NCI-H2029 treated with DMSO at 0.1 percent for 48 hours (cell line): ENCODE measurements around the gene CWH43.
"Not testable (repeated sequence)": the region's sequence is repeated elsewhere in the genome, so short reads cannot be mapped to it uniquely, and the experiment has no call there.

Experiments
- DNase-seq: peaks from one replicate; lab custom pipeline; 2025; lab: John Stamatoyannopoulos, UW

CWH43 gene

GRCh38 chr4:48985976-48986653 is at the start of gene CWH43:
Gene CWH43, plus strand, starts transcription at chr4:48986275. Its CDS starts 155 bp downstream, at chr4:48986430.
- no peak for DNase-seq

DNA sequence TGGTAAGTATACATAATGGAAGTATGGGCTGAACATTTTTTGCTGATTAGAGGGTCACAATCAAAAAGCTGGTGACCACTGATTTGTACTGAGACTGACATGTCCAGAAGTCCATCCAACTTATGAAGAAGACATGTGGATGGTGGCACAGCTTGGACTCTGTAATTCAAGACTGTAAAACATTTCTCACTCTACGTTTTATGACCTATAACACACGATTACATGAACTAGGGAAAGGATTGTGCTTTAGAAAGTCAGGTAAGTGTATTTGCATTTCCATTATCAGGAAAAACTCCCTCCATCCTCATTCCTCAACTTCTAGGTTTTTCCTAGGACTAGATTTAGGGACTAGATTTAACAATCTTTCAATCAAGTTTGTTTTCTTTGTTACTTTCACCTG is 49.0 kb upstream of the CWH43 start:
- DNase-seq = no peak

DNA sequence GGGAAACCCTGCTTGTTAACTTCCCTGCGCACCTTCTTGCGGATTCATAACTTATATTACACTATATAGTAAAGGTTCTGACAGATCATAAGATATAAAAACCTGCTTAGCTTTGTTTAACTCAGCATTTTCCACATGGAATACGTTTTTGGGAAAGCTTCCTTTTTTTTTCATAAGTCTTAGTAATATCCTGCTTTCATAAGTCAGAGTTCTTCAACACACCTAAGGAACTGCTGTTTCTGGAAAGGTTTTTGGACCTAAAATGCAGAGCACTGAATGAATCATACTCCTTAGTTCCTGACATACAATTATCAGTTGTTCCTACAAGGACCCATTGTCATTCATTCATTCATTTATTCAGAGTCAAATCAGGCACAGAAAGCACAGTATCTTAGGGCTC is 47.2 kb upstream of the CWH43 start:
- no peak for DNase-seq

- DNase-seq = no peak
These were observed 46.3 kb upstream of the CWH43 start for GRCh38 chr4:48939785-48940184.

DNA sequence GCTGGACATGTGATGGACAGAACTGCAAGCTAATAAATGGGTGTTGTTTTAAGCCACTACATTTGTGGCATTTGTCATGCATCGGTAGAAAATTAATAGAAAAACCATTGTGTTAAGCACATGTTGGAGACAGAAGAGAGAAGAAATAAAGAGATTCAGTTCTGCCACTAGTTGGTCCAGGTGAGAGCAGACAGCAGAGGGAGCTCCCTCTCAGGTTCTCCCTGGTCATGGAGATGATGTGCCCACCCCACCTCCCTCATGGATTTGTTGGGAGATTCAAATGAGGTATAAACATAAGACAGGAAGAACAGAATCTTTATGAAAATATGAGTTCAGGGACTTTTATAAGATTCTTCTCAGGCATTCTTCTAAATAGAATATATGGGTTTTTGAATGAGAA is 42.7 kb upstream of the CWH43 start:
- DNase-seq = no peak

- DNase-seq = peak; percentile 23
These were observed 41.8 kb upstream of the CWH43 start for GRCh38 chr4:48944252-48944651.

DNA sequence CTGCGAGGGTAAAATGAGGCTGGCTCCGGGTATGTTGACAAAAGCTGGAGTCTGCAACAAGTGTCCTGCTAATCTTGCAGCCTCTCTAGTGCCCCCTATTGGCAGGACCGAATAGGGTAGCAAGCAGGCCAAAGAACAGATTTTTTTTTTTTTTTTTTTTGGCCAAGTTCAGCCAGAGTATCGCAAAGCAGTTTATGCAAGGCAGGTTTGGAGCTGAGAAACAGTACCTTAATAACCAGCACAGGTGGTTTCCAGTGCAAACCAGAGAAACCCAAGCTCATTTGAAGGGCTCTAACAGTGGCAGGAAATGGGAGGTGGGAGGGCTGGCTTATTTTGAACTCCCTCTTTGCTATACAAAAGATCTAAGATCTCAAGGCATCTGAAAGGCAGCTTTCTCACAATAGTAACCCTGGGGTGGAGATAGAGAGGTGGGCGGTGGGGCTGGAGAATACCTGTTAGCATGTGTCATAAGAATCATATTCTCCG is 41.3 kb upstream of the CWH43 start:
- DNase-seq = no peak

DNA sequence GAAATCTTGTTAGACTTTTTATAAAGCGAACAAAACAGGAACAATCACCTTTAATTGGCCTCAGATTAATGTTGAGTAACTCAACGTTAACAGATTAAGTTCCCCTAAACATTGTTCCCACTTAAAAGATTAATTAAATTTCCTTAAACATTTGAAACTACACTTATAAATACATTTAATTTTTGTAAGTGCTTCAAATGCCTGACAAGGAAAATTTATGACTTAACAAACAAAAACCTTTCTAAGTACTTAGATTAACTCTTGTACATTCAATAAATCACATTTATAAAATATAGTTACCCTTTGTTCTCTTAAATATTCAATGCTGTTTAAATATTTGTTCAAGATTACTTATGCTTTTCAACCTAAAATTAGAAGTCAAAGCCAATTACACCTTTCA is 40.1 kb upstream of the CWH43 start:
- DNase-seq = no peak

DNA sequence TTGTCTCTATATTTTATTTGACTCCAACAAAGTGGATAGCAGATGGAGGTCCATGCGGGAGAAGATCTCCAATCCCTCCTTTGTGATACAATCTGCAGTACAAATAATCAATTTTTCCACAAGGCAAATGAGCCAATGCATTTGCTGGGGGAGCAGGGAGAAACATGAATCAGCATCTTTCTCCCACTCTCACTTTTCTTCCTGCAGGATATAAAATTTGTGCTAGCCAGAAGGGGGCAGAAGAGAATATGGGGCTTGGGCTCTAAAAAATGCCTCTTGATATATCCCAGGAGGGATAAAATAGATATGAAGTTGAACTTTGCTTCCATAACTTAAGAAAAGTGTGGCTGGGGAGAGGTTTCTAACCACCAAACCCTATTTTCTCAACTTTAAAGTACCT is 38.3 kb upstream of the CWH43 start:
- no peak for DNase-seq

DNA sequence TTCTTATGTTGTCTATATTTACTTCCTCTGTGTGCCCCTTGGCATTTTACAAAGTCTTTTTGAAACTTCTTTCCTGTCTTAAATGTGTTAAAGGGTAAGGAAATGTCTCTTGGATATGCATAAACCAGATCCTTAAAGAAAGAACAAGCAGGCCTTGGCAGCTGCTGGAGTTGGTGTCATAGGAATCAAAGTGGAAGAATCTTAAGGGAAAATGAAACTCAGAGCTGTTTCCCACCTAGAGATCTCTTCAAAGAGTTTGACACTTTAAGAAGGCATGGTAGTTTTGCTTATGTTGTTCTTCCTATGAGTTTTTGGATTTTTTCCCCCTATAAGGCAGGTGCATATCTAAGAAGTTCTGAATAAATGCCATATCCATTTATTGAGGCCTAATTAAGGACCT is 37.0 kb upstream of the CWH43 start:
- DNase-seq = no peak

- no peak for DNase-seq
These were observed 36.4 kb upstream of the CWH43 start for GRCh38 chr4:48949518-48950219.

GRCh38 chr4:48954314-48954713 is 31.8 kb upstream of the CWH43 start:
- no peak for DNase-seq

- not testable (repeated sequence) for DNase-seq
These were observed 28.7 kb upstream of the CWH43 start for GRCh38 chr4:48957366-48957765.

DNA sequence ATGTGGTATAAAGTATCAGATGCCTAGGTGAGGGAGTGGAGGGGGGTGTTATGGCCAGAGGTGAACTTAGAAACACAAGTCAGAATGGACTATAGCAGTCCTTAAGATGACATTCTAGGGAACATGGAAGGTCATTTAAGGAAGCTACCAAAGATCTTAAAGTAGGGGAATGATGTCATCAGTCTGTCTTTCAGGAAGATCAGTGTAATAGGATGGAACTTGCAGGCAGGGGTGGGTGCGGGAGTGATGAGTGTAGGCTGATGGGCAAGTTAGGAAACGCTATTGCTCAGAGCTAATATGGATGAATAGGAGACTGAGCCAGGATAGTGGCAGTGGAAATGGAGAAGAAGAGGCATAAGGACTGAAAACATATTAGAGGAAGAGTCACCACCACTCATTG is 27.5 kb upstream of the CWH43 start:
- no peak for DNase-seq

DNA sequence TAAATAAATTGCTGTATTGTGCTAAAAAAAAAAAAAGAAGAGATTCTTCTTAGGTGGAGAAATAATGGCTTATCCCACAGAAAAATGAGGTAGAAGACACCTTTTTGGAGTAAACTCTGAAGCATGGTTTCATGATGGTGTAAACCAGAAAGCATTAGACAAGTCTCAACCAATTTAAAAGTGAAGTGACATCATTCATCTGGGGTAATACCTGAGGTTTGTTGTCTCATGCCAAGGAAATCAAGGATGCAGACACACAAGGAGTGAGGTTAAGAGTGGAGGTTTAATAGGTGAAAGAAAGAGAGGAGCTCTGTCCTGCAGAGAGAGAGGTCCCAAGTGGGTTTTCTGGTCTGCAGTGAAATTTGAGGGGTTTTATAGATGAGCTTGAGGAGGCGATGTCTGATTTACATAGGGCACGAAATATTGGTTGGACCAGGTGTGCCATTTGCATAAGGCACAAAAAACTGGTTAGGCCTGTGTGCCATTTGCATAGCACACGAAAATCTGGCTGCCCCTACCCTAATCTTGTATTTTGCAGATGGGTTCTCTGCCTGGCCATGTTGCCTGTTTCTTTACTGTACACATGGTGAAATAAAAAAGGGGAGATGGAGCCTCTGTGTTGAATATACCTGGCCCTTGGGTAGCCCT is 25.0 kb upstream of the CWH43 start:
- no peak for DNase-seq

GRCh38 chr4:48962636-48963035 is 23.4 kb upstream of the CWH43 start:
- no peak for DNase-seq

DNA sequence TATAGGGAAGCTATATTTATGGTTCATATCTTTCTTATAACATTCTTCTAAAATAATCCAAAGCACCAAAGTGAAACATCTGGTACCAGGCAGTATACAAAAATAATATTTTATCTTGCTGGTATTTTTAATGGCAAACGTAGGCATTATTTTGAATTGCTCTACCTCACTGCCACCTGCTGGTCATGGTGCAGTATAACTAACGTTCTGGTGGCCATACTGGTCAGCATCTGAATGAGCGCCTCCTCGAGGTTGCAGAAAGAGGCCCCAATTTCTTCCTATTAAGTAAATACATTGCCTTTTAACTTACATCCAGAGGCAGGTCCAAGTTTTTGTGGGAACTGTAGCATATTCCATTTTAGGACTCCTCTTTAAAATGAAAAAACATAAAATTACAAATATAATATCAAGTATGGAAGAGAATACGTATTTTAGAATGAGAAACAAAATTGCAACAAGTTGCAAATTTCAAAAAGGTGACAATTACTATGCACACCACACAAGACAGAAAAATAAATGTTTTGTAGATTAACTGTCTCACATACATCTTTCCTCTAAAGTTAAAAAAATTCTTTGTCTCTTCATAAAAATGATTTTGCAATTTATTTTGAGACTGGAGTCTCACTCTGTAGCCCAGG is 22.9 kb upstream of the CWH43 start:
- DNase-seq = peak; percentile 68

DNA sequence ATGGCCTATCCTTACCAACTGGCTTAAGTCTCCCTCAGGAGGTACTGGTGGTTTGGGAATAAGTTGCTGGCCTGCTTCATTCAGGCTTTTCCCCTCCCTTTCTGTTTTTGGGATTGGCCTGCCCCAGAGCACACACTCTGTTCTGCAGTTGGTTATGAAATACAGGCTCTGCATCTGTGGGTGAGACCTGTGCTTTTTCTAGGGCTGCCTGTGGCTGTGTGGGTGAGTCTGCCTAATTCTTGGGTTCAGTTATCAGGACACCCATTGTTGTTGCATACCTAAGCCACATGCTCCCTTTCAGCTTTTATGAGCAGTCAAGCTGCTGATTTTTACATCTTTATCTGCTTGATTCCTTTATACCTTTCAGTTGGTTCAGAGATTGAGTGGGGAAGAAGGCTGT is 19.0 kb upstream of the CWH43 start:
- no peak for DNase-seq

- no peak for DNase-seq
These were observed 18.4 kb upstream of the CWH43 start for GRCh38 chr4:48967631-48968030.

GRCh38 chr4:48968814-48969213 is 17.3 kb upstream of the CWH43 start:
- no peak for DNase-seq

DNA sequence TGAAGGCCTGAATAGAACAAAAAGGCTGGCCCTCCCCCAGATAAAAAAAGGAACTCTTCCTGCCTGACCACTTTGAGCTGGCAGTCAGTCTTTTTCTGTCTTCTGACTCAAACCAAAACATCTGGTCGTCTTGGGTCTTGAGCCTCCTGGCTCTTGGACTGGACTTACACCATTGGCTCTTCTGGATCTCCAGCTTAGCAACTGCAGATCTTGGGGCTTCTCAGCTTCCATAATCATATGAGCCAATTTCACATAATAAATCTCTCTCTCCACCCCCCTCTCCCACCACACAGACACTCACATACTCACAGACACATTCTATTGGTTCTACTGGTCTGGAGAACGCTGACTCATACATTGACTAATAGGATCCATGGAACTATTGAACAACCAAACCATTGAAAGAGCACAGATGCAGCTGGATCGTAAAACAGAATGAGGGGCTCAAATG is 15.6 kb upstream of the CWH43 start:
- DNase-seq = no peak

DNA sequence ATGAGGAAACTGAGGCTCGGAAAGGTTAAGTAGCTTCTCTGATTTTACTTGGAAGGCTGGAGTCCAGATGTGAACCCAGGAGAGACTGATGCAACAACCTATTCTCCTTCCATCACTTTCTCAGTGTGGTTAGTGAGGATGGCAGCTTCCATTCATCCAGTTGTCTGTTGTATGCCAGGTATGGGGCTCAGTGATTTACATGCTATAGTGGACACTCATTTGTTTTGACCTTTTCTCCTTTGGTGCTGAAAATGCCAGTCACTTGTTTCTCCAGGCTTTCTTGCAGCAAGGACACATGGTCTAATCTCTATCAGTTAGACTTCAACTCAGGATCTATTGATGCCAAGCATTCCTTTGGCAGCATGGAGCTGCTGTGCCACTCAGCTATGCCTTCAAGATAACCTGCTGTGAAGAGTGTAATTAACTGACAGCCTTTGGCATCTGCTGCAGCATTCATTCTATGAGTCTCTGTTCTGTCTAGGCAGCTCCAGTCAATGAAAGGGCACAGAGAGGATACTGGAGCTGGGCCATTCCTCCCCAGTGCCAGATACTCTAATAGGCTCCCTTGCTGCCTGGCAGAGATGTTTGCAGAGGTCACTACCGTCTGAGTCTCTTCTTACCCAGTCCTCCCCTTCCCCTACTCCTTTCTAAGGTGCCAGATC is 11.0 kb upstream of the CWH43 start:
- DNase-seq = no peak
